Upper lobe of left lung (tissue), 4 donors: ENCODE measurements around the gene GRAP.
"Not testable (repeated sequence)": the region's sequence is repeated elsewhere in the genome, so short reads cannot be mapped to it uniquely, and the experiment has no call there.

ENCODE experiments used
- CTCF ChIP-seq, 6 experiments: fragments of 450-650 bp in 4 of 6; fragments of 200-600 bp in 2 of 6; sonication (generic) in 2 of 6; IDR thresholded peaks; one replicate each; pipeline ENCODE4 v1.5.1; 2016 to 2019; ENCODE audit warnings: antibody characterized with exemption in 6 of 6
- EP300 ChIP-seq, 4 donors: sonication (generic); formaldehyde crosslinking; IDR thresholded peaks; one replicate each; pipeline ENCODE4 v1.5.1; 2017; ENCODE audit warnings: antibody characterized with exemption in 4 of 4, control low read depth in 2 of 4
- POLR2AphosphoS5 ChIP-seq, 2 donors: sonication (generic); formaldehyde crosslinking; IDR thresholded peaks; one replicate each; pipeline ENCODE4 v1.5.1; 2017; ENCODE audit warnings: antibody characterized with exemption in 2 of 2

DNA sequence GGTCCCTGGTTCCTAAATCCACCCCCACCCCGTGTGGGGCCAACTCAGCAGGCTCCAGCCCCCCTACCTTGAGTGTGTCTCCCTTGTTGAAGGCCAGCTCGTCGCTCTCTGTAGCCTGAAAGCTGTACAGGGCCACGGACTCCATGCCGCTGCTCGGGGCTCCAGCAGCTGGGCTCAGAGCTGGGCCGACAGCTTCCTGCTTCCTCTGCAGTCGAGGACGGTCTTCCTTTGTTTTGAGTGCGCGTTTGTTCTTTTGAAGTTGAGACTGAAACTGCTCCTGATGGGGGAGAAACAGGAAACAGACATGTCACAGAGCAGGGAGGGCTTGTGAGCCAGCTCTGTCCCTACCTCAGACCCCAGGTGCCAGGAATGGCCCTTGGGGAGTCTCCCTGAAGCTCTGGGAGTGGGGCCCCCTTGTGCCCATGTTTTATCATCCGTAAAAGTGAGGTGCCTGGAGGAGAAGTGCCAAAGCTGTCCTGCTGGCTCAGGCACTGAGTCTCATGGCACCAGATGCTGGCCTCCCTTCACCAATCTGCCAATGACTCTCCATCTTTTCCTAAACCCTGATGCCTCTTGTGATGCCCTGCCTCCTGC is at the start of gene GRAP:
- not testable (repeated sequence) for TF ChIP-seq POLR2AphosphoS5, CTCF, EP300 (IDR thresholded peaks at IDR 0.05)
